Thoracic aorta (tissue), 2 donors: ENCODE measurements around the gene ARHGAP6. TPM values are rescaled to one million over a fixed set of nuclear protein-coding genes. Genes with fewer than 3 reads are reported as not detected.

Experiments used
- ATAC-seq: fragments of 150-250 bp; one replicate; pipeline ENCODE4 v1.8.0; 2017; ENCODE audit warnings: low read depth; ENCODE audit not compliant: insufficient number of reproducible peaks, low FRiP score
- DNase-seq: peaks from one replicate; pipeline ENCODE4 v3.0.0-alpha.2; 2020; ENCODE audit warnings: low spot score
- H3K27ac ChIP-seq, 2 donors: fragments of 200-600 bp; sonication (generic); 1 replicate in 1 of 2; 2 replicates in 1 of 2; pipeline ENCODE4 v1.5.1; 2016; ENCODE audit warnings: mild to moderate bottlenecking in 2 of 2, moderate library complexity in 2 of 2
- H3K27me3 ChIP-seq: fragments of 200-600 bp; sonication (generic); replicated peaks from 2 replicates; pipeline ENCODE4 v1.6.0; 2016; ENCODE audit warnings: mild to moderate bottlenecking; ENCODE audit not compliant: insufficient read depth
- H3K36me3 ChIP-seq: fragments of 200-600 bp; sonication (generic); one replicate; pipeline ENCODE4 v1.5.1; 2016
- H3K4me1 ChIP-seq, 2 donors: fragments of 200-600 bp; sonication (generic); 1 replicate in 1 of 2; 2 replicates in 1 of 2; pipeline versions ENCODE4 v1.5.1 to v1.6.0; 2016; ENCODE audit warnings: low read depth in 2 of 2, mild to moderate bottlenecking in 1 of 2; ENCODE audit not compliant: control insufficient read depth in 1 of 2
- H3K4me3 ChIP-seq: fragments of 200-600 bp; sonication (generic); 2 replicates; pipeline ENCODE4 v1.5.1; 2016; ENCODE audit warnings: mild to moderate bottlenecking
- H3K9me3 ChIP-seq: fragments of 200-600 bp; sonication (generic); 2 replicates; pipeline ENCODE4 v1.5.1; 2016
- total RNA-seq, 2 donors: library from RNA; depleted of rRNA; stranded (reverse); fragments of >200 nt; gene quantifications; one replicate each; pipeline versions ENCODE4 v1.1.0 to v1.2.3, GENCODE V29; 2016
- TF ChIP-seq, protein P1 (sequence below): fragments of 200-600 bp; sonication (generic); IDR thresholded peaks from one replicate; pipeline ENCODE4 v1.5.1; 2019; ENCODE audit warnings: antibody characterized with exemption

Gene ARHGAP6
- total RNA-seq, 2 donors from 2014 or later = 14.6 to 22.3 TPM

DNA sequence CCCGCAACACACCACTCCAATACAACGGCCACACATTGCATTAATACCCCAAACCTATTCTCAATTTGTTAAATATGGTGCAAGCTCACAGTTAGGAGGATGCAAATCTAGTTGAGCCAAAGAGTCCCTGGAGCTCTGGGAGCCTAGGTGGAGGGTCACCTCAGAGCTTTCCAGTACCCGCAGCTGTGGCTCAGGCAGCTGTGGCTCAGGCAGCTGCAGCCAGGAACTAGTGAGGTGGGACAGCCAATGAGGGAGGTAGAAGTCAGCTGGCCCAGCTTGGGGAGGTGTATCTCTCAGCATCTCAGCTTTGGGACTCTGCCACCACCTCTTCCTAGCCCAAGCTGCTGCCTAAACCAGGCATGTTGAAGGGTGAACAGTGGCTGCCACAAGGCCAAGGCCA is 36.7 kb upstream of the ARHGAP6 start:
- ATAC-seq = no peak
- no peak for DNase-seq
- H3K9me3 ChIP-seq = no peaks in the 10 kb centered on the region
- H3K27me3 ChIP-seq = no peaks in the 10 kb centered on the region
- TF ChIP-seq, protein P1, sequence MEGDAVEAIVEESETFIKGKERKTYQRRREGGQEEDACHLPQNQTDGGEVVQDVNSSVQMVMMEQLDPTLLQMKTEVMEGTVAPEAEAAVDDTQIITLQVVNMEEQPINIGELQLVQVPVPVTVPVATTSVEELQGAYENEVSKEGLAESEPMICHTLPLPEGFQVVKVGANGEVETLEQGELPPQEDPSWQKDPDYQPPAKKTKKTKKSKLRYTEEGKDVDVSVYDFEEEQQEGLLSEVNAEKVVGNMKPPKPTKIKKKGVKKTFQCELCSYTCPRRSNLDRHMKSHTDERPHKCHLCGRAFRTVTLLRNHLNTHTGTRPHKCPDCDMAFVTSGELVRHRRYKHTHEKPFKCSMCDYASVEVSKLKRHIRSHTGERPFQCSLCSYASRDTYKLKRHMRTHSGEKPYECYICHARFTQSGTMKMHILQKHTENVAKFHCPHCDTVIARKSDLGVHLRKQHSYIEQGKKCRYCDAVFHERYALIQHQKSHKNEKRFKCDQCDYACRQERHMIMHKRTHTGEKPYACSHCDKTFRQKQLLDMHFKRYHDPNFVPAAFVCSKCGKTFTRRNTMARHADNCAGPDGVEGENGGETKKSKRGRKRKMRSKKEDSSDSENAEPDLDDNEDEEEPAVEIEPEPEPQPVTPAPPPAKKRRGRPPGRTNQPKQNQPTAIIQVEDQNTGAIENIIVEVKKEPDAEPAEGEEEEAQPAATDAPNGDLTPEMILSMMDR = no peak
- no peak overlapping the region for H3K4me3 ChIP-seq
- H3K27ac ChIP-seq = no peak overlapping the region
- H3K36me3 ChIP-seq = no peaks in the 10 kb centered on the region
- no peaks in the 10 kb centered on the region for H3K4me1 ChIP-seq

DNA sequence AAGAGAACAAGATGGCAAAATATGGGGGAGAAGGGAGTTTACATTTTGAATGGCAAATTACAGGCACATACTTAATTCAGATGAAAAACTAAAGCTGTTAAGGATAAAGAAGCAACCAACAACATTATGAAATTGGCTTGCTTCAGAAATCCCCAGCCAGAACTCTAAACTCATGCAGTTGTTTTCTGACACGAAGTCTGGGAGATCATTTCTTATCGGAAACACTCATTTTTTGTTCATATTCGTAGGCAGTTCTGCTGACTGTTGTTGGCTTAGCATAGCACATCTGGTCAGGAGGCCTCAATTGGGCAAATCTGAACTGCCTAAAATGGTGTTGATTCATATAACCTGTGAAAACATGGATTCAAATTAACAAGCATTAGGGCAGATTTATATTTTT is 33.0 kb upstream of the ARHGAP6 start:
- Histone ChIP-seq H3K4me3 (no peak overlapping the region), H3K4me1 (no peaks in the 10 kb centered on the region), H3K27ac (no peak overlapping the region), H3K9me3 (no peaks in the 10 kb centered on the region), H3K36me3 (no peaks in the 10 kb centered on the region), H3K27me3 (no peaks in the 10 kb centered on the region)
- ATAC-seq (no peak), DNase-seq (no peak)
- TF ChIP-seq, protein P1 = no peak

- H3K27ac ChIP-seq = no peak overlapping the region
- no peaks in the 10 kb centered on the region for H3K36me3 ChIP-seq
- TF ChIP-seq, protein P1 = no peak
- DNase-seq = no peak
- H3K9me3 ChIP-seq = no peaks in the 10 kb centered on the region
- H3K27me3 ChIP-seq = no peaks in the 10 kb centered on the region
- ATAC-seq = no peak
- H3K4me3 ChIP-seq = no peak overlapping the region
- no peaks in the 10 kb centered on the region for H3K4me1 ChIP-seq
Measured at GRCh38 chrX:11688201-11688600, 22.5 kb upstream of the ARHGAP6 start.

- H3K27ac ChIP-seq = no peak overlapping the region
- DNase-seq (no peak), ATAC-seq (no peak)
- H3K27me3 ChIP-seq = no peaks in the 10 kb centered on the region
- no peaks in the 10 kb centered on the region for H3K4me1 ChIP-seq
- H3K9me3 ChIP-seq = no peaks in the 10 kb centered on the region
- TF ChIP-seq, protein P1 = no peak
- no peaks in the 10 kb centered on the region for H3K36me3 ChIP-seq
- no peak overlapping the region for H3K4me3 ChIP-seq
Measured at GRCh38 chrX:11687157-11687556, 21.4 kb upstream of the ARHGAP6 start.

DNA sequence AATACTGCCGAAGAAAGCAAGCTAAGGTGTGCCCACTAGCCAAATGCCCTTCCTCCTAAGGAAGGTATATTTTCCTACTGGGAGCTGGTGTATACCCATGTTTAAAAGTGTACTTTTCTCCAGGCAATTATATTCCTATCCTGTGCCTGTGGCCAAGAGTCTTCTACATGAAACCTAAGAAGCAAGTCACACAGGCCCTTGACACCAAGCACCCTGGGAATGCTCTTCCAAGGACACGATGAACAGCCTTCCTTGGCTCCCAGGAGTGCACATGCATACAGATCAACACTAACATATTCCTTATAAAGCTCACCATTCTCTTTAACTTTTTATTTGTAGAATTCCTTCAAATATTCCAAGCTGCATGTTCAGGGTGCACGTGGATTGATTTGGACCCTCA is 17.3 kb upstream of the ARHGAP6 start:
- no peak overlapping the region for H3K27ac ChIP-seq
- H3K9me3 ChIP-seq = no peaks in the 10 kb centered on the region
- H3K27me3 ChIP-seq = no peaks in the 10 kb centered on the region
- H3K4me3 ChIP-seq = no peak overlapping the region
- TF ChIP-seq, protein P1 = no peak
- ATAC-seq (no peak), DNase-seq (no peak)
- H3K4me1 ChIP-seq = no peaks in the 10 kb centered on the region
- no peaks in the 10 kb centered on the region for H3K36me3 ChIP-seq
